Measurements from ENCODE around the gene PPM1K.
A peak's percentile ranks its signal among the peaks of the same experiment; 100 is the strongest.

The PPM1K gene

DNA sequence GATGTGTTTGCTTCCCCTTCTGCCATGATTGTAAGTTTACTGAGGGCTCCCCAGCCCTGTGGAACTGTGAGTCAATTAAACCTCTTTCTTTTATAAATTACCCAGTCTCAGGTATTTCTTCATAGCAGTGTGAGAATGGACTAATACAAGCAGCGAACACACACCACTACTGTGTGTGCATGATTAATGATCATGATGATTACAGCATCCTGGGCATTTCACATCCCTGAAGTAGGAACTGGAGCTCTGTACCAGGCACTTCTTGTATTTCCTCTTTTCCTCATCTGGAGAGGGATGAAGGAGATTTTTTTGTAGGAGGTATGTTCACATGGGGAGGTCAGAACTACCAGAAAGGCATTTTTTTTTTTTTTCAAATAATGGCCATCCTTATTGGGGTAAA is 60.8 kb downstream of the PPM1K start:
- in situ Hi-C loops (cut with HindIII; ENCODE audit: low pct_ligation_motif_present, low sequenced_read_pairs), result no loop called here
- Histone ChIP-seq H3K27ac (no peak overlapping the region), H3K4me3 (ENCODE audit: low read depth, low read length) (no peak overlapping the region), H3K27me3 (replicated peaks) (no peaks in the 10 kb centered on the region), H3K36me3 (replicated peaks) (no peaks in the 10 kb centered on the region)
- DNase-seq, result no peak
- TF ChIP-seq CTCF (IDR thresholded peaks at IDR 0.05; ENCODE audit: low read depth, low read length, missing control alignments), result no peak

DNA sequence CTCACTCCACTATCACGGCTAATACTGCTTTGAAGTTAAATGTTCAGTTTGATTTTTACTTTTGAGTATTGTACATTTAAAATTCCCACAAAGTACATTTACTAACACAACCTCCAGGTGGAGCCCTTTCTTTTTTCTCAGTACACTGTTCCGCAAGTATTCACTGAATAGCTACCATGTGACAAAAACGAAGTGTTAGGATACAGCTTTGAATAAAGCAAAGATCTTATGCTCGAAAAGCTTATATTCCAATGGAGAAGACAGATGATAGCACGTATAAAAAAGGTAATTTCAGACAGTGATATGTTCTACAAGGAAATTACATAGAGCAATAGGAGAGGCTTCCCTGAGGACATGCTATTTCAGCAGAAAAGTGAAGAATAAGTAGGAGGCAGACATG is 65.3 kb downstream of the PPM1K start:
- H3K36me3 ChIP-seq (replicated peaks), result no peaks in the 10 kb centered on the region
- no peak overlapping the region for H3K27ac ChIP-seq
- no peak for DNase-seq
- no peak overlapping the region for H3K4me3 ChIP-seq (ENCODE audit: low read depth, low read length)
- peak; percentile 48 for TF ChIP-seq CTCF (IDR thresholded peaks at IDR 0.05; ENCODE audit: low read depth, low read length, missing control alignments)
- no peaks in the 10 kb centered on the region for H3K27me3 ChIP-seq (replicated peaks)
- in situ Hi-C loops (cut with HindIII; ENCODE audit: low pct_ligation_motif_present, low sequenced_read_pairs), result loop anchor here (10.0 kb wide), 1 partner anchor 296 kb away; no protein-coding TSS in a partner anchor

GRCh38 chr4:88217169-88217568 is 67.2 kb downstream of the PPM1K start:
- DNase-seq, result no peak
- in situ Hi-C loops (cut with HindIII; ENCODE audit: low pct_ligation_motif_present, low sequenced_read_pairs), result loop anchor here (10.0 kb wide), 1 partner anchor 298 kb away; no protein-coding TSS in a partner anchor
- H3K27me3 ChIP-seq (replicated peaks), result no peaks in the 10 kb centered on the region
- H3K36me3 ChIP-seq (replicated peaks), result no peaks in the 10 kb centered on the region
- no peak overlapping the region for H3K4me3 ChIP-seq (ENCODE audit: low read depth, low read length)
- no peak overlapping the region for H3K27ac ChIP-seq
- no peak for TF ChIP-seq CTCF (IDR thresholded peaks at IDR 0.05; ENCODE audit: low read depth, low read length, missing control alignments)

GRCh38 chr4:88216395-88216794 is 68.0 kb downstream of the PPM1K start:
- DNase-seq, result no peak
- in situ Hi-C loops (cut with HindIII; ENCODE audit: low pct_ligation_motif_present, low sequenced_read_pairs), result loop anchor here (10.0 kb wide), 1 partner anchor 298 kb away; no protein-coding TSS in a partner anchor
- no peak for TF ChIP-seq CTCF (IDR thresholded peaks at IDR 0.05; ENCODE audit: low read depth, low read length, missing control alignments)
- Histone ChIP-seq H3K36me3 (replicated peaks) (no peaks in the 10 kb centered on the region), H3K27me3 (replicated peaks) (no peaks in the 10 kb centered on the region), H3K4me3 (ENCODE audit: low read depth, low read length) (no peak overlapping the region), H3K27ac (no peak overlapping the region)

DNA sequence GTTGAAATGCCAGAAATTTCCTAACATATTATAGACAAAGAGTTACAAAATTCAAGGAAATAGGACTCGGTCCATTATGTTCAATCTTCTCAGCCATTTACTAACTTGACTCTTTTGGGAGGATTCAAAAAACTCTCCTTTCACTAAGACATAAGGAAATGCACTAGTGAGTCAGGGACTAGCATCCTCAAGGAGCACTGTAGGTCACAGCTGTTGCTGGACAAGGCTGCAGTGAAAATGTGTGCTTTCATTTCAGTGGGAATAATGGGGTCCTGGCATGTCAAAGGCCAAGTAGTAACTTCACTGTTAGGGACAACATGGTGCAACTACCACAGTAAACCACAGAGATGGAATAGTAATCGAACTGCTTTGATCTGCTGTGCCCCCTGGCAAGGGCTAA is 69.0 kb downstream of the PPM1K start:
- no peaks in the 10 kb centered on the region for H3K27me3 ChIP-seq (replicated peaks)
- DNase-seq, result no peak
- no peak overlapping the region for H3K27ac ChIP-seq
- no peak for TF ChIP-seq CTCF (IDR thresholded peaks at IDR 0.05; ENCODE audit: low read depth, low read length, missing control alignments)
- no peaks in the 10 kb centered on the region for H3K36me3 ChIP-seq (replicated peaks)
- H3K4me3 ChIP-seq (ENCODE audit: low read depth, low read length), result no peak overlapping the region
- in situ Hi-C loops (cut with HindIII; ENCODE audit: low pct_ligation_motif_present, low sequenced_read_pairs), result loop anchor here (10.0 kb wide), 1 partner anchor 299 kb away; no protein-coding TSS in a partner anchor

- no peak overlapping the region for H3K4me3 ChIP-seq (ENCODE audit: low read depth, low read length)
- H3K27me3 ChIP-seq (replicated peaks), result no peaks in the 10 kb centered on the region
- DNase-seq, result no peak
- no peak for TF ChIP-seq CTCF (IDR thresholded peaks at IDR 0.05; ENCODE audit: low read depth, low read length, missing control alignments)
- in situ Hi-C loops (cut with HindIII; ENCODE audit: low pct_ligation_motif_present, low sequenced_read_pairs), result loop anchor here (10.0 kb wide), 1 partner anchor 303 kb away; no protein-coding TSS in a partner anchor
- no peak overlapping the region for H3K27ac ChIP-seq
- H3K36me3 ChIP-seq (replicated peaks), result no peaks in the 10 kb centered on the region
Observed at GRCh38 chr4:88212253-88212561, 72.2 kb downstream of the PPM1K start.

Data from brain microvascular endothelial cell (primary cell).